ENCODE results near the gene TLK1. TPM values are rescaled to one million over a fixed set of nuclear protein-coding genes. Genes with fewer than 3 reads are reported as not detected.

Gene TLK1
- total and polyA plus RNA-seq, 2 experiments from 2014 or later = 41.2 to 45.0 TPM

DNA sequence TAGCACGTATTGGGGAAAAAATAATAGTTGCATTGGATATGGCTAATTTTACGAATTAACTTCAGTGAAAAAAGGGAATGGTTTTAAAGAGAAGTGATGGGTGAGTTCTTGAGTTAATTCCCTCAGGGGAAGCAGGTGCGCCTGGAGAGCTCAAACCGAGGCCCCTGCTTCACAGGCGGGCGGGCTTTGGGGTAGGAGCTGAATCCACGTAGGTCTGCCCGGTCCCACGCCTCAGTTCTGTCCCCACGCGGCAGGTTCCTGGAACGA lies 187.5 kb downstream of the TLK1 start (continued):
- TF ChIP-seq, protein P1, sequence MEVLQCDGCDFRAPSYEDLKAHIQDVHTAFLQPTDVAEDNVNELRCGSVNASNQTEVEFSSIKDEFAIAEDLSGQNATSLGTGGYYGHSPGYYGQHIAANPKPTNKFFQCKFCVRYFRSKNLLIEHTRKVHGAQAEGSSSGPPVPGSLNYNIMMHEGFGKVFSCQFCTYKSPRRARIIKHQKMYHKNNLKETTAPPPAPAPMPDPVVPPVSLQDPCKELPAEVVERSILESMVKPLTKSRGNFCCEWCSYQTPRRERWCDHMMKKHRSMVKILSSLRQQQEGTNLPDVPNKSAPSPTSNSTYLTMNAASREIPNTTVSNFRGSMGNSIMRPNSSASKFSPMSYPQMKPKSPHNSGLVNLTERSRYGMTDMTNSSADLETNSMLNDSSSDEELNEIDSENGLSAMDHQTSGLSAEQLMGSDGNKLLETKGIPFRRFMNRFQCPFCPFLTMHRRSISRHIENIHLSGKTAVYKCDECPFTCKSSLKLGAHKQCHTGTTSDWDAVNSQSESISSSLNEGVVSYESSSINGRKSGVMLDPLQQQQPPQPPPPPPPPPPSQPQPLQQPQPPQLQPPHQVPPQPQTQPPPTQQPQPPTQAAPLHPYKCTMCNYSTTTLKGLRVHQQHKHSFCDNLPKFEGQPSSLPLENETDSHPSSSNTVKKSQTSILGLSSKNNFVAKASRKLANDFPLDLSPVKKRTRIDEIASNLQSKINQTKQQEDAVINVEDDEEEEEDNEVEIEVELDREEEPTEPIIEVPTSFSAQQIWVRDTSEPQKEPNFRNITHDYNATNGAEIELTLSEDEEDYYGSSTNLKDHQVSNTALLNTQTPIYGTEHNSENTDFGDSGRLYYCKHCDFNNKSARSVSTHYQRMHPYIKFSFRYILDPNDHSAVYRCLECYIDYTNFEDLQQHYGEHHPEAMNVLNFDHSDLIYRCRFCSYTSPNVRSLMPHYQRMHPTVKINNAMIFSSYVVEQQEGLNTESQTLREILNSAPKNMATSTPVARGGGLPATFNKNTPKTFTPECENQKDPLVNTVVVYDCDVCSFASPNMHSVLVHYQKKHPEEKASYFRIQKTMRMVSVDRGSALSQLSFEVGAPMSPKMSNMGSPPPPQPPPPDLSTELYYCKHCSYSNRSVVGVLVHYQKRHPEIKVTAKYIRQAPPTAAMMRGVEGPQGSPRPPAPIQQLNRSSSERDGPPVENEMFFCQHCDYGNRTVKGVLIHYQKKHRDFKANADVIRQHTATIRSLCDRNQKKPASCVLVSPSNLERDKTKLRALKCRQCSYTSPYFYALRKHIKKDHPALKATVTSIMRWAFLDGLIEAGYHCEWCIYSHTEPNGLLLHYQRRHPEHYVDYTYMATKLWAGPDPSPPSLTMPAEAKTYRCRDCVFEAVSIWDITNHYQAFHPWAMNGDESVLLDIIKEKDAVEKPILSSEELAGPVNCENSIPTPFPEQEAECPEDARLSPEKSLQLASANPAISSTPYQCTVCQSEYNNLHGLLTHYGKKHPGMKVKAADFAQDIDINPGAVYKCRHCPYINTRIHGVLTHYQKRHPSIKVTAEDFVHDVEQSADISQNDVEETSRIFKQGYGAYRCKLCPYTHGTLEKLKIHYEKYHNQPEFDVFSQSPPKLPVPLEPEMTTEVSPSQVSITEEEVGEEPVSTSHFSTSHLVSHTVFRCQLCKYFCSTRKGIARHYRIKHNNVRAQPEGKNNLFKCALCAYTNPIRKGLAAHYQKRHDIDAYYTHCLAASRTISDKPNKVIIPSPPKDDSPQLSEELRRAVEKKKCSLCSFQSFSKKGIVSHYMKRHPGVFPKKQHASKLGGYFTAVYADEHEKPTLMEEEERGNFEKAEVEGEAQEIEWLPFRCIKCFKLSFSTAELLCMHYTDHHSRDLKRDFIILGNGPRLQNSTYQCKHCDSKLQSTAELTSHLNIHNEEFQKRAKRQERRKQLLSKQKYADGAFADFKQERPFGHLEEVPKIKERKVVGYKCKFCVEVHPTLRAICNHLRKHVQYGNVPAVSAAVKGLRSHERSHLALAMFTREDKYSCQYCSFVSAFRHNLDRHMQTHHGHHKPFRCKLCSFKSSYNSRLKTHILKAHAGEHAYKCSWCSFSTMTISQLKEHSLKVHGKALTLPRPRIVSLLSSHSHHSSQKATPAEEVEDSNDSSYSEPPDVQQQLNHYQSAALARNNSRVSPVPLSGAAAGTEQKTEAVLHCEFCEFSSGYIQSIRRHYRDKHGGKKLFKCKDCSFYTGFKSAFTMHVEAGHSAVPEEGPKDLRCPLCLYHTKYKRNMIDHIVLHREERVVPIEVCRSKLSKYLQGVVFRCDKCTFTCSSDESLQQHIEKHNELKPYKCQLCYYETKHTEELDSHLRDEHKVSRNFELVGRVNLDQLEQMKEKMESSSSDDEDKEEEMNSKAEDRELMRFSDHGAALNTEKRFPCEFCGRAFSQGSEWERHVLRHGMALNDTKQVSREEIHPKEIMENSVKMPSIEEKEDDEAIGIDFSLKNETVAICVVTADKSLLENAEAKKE (CRISPR knock-in tag; IDR thresholded peaks at IDR 0.05) = no peak
- TF ChIP-seq STAT1 (IDR thresholded peaks at IDR 0.05; ENCODE audit: unreplicated experiment) = no peak
- TF ChIP-seq, protein P2, sequence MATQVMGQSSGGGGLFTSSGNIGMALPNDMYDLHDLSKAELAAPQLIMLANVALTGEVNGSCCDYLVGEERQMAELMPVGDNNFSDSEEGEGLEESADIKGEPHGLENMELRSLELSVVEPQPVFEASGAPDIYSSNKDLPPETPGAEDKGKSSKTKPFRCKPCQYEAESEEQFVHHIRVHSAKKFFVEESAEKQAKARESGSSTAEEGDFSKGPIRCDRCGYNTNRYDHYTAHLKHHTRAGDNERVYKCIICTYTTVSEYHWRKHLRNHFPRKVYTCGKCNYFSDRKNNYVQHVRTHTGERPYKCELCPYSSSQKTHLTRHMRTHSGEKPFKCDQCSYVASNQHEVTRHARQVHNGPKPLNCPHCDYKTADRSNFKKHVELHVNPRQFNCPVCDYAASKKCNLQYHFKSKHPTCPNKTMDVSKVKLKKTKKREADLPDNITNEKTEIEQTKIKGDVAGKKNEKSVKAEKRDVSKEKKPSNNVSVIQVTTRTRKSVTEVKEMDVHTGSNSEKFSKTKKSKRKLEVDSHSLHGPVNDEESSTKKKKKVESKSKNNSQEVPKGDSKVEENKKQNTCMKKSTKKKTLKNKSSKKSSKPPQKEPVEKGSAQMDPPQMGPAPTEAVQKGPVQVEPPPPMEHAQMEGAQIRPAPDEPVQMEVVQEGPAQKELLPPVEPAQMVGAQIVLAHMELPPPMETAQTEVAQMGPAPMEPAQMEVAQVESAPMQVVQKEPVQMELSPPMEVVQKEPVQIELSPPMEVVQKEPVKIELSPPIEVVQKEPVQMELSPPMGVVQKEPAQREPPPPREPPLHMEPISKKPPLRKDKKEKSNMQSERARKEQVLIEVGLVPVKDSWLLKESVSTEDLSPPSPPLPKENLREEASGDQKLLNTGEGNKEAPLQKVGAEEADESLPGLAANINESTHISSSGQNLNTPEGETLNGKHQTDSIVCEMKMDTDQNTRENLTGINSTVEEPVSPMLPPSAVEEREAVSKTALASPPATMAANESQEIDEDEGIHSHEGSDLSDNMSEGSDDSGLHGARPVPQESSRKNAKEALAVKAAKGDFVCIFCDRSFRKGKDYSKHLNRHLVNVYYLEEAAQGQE (IDR thresholded peaks at IDR 0.05; ENCODE audit: unreplicated experiment) = no peak
- TF ChIP-seq ZNF331 (CRISPR knock-in tag; IDR thresholded peaks at IDR 0.05; ENCODE audit: low read depth) = no peak
- TF ChIP-seq ETS1 (IDR thresholded peaks at IDR 0.05) = no peak
- no peak for TF ChIP-seq ZNF114 (CRISPR knock-in tag; IDR thresholded peaks at IDR 0.05)
- no peak for TF ChIP-seq NANOG (IDR thresholded peaks at IDR 0.05; ENCODE audit: borderline replicate concordance)
